HCT116 (cell line): Measurements from ENCODE around the gene DGKG. TPM values are rescaled to one million over a fixed set of nuclear protein-coding genes. Genes with fewer than 3 reads are reported as not detected.

Source experiments
- ATAC-seq: fragments of 200-7000 bp; cut with Tn5 transposase; 2 replicates; pipeline ENCODE4 v1.9.1; 2020; ENCODE audit warnings: mild to moderate bottlenecking, moderate library complexity
- BruUV-seq: library from RNA; stranded (reverse); fragments of 400-500 nt; replicated peaks from 2 replicates; lab custom pipeline; 2021; lab: Mats Ljungman, UMichigan
- CTCF ChIA-PET: fragments of 300-600 bp; sonication (Branson Sonifier 250); formaldehyde crosslinking; loops from one replicate; lab custom pipeline; 2021; ENCODE audit warnings: antibody characterized with exemption; lab: Charles Lee
- POLR2A ChIA-PET: fragments of 300-600, 350-600 bp; sonication (Branson Sonifier 250); formaldehyde crosslinking; loops from one replicate; lab custom pipeline; 2021; ENCODE audit warnings: antibody characterized with exemption; lab: Charles Lee
- RAD21 ChIA-PET, 2 experiments: fragments of 300-600 bp; sonication (Branson Sonifier 250); formaldehyde crosslinking; loops; one replicate each; lab custom pipeline; 2023; ENCODE audit warnings: low total read pairs in 2 of 2; ENCODE audit not compliant: uncharacterized antibody in 2 of 2, unreplicated experiment in 2 of 2, low non-redundant PET in 1 of 2; lab: Charles Lee
- DNase-seq: peaks from one replicate; pipeline ENCODE4 v3.0.0-alpha.2; 2010; ENCODE audit warnings: low read depth, low spot score
- H2AFZ ChIP-seq: fragments of 200-600 bp; shearing (Covaris generic), sonication (generic); 2 replicates; pipeline ENCODE4 v1.6.1; 2017; ENCODE audit warnings: low read depth, mixed run types, mixed read lengths, antibody characterized with exemption, low read length; ENCODE audit not compliant: poor library complexity, severe bottlenecking
- H3K27ac ChIP-seq: 2 replicates; pipeline ENCODE4 v1.5.1; 2012; ENCODE audit warnings: low read depth, low read length
- H3K27me3 ChIP-seq: fragments of 200-600 bp; sonication (generic); 2 replicates; pipeline ENCODE4 v1.6.1; 2016; ENCODE audit warnings: mixed run types, low read length, mixed read lengths; ENCODE audit not compliant: insufficient read depth
- H3K36me3 ChIP-seq, 2 experiments: fragments of 200-500 bp in 1 of 2; fragments of 200-600 bp in 1 of 2; sonication (Bioruptor generic) in 1 of 2; sonication (generic) in 1 of 2; 2 replicates each; pipeline versions ENCODE4 v1.5.1 to v1.6.1; 2014 to 2016; ENCODE audit warnings: low read length in 2 of 2, inconsistent platforms in 1 of 2, mixed read lengths in 1 of 2, mixed run types in 1 of 2; ENCODE audit not compliant: insufficient read depth in 2 of 2, control insufficient read depth in 1 of 2
- H3K4me1 ChIP-seq, 2 experiments: fragments of 200-600 bp in 1 of 2; sonication (generic) in 1 of 2; 2 replicates each; pipeline versions ENCODE4 v1.5.1 to v1.6.1; 2012 to 2017; ENCODE audit warnings: low read length in 2 of 2, inconsistent platforms in 1 of 2, mild to moderate bottlenecking in 1 of 2, mixed read lengths in 1 of 2, mixed run types in 1 of 2, moderate library complexity in 1 of 2; ENCODE audit not compliant: insufficient read depth in 2 of 2, control insufficient read depth in 1 of 2
- H3K4me2 ChIP-seq: fragments of 200-600 bp; sonication (generic); 2 replicates; pipeline ENCODE4 v1.6.1; 2017; ENCODE audit warnings: mixed run types, low read length, mixed read lengths
- H3K4me3 ChIP-seq, 2 experiments: fragments of 200-600 bp in 1 of 2; sonication (generic) in 1 of 2; replicated peaks in 1 of 2; 2 replicates each; pipeline ENCODE4 v1.5.1; 2011 to 2016; ENCODE audit warnings: low read length in 2 of 2, control low read depth in 1 of 2, low read depth in 1 of 2, mild to moderate bottlenecking in 1 of 2, mixed read lengths in 1 of 2, mixed run types in 1 of 2
- H3K79me2 ChIP-seq: fragments of 200-600 bp; sonication (generic); 2 replicates; pipeline ENCODE4 v1.6.1; 2017; ENCODE audit warnings: mild to moderate bottlenecking, mixed run types, low read length, moderate library complexity, mixed read lengths; ENCODE audit not compliant: insufficient read depth
- H3K9ac ChIP-seq: fragments of 200-600 bp; sonication (generic); 2 replicates; pipeline ENCODE4 v1.6.1; 2016; ENCODE audit warnings: low read length, mixed read lengths
- H3K9me2 ChIP-seq: fragments of 200-600 bp; sonication (generic), shearing (Covaris generic); 2 replicates; pipeline ENCODE4 v1.6.1; 2017; ENCODE audit warnings: mixed run types, mild to moderate bottlenecking, moderate library complexity; ENCODE audit not compliant: insufficient read depth
- H3K9me3 ChIP-seq, 2 experiments: fragments of 200-500 bp in 1 of 2; fragments of 200-600 bp in 1 of 2; sonication (Bioruptor generic) in 1 of 2; sonication (generic) in 1 of 2; 2 replicates each; pipeline ENCODE4 v1.6.1; 2014 to 2017; ENCODE audit warnings: low read length in 2 of 2, mixed read lengths in 2 of 2, inconsistent platforms in 1 of 2, low read depth in 1 of 2, mild to moderate bottlenecking in 1 of 2, mixed run types in 1 of 2, moderate library complexity in 1 of 2; ENCODE audit not compliant: control insufficient read depth in 1 of 2, insufficient read depth in 1 of 2
- H4K20me1 ChIP-seq: fragments of 200-600 bp; sonication (generic), shearing (Covaris generic); 2 replicates; pipeline ENCODE4 v1.6.1; 2017; ENCODE audit warnings: mixed run types, mild to moderate bottlenecking, moderate library complexity; ENCODE audit not compliant: insufficient read depth
- ATF3 ChIP-seq: IDR thresholded peaks from 2 replicates; pipeline ENCODE4 v1.6.1; 2012
- CEBPB ChIP-seq: IDR thresholded peaks from 2 replicates; pipeline ENCODE4 v1.6.1; 2012; ENCODE audit warnings: low read depth
- CTCF ChIP-seq, 3 experiments: fragments of 200-600 bp in 1 of 3; sonication (generic) in 1 of 3; IDR thresholded peaks in 2 of 3; conservative IDR thresholded peaks in 1 of 3; 2 replicates each; pipeline ENCODE4 v1.5.1; 2012 to 2017; ENCODE audit warnings: low read depth in 2 of 3, low read length in 2 of 3, antibody characterized with exemption in 1 of 3, borderline replicate concordance in 1 of 3, control low read depth in 1 of 3, mild to moderate bottlenecking in 1 of 3, mixed read lengths in 1 of 3, mixed run types in 1 of 3, moderate library complexity in 1 of 3; ENCODE audit not compliant: insufficient read depth in 1 of 3
- ELF1 ChIP-seq: IDR thresholded peaks from 2 replicates; pipeline ENCODE4 v1.6.1; 2012; ENCODE audit warnings: low read depth, borderline replicate concordance
- EZH2 ChIP-seq: fragments of 200-600 bp; sonication (generic); IDR thresholded peaks from 2 replicates; pipeline ENCODE4 v1.6.1; 2017; ENCODE audit warnings: antibody characterized with exemption, mixed run types
- EZH2phosphoT487 ChIP-seq: fragments of 200-600 bp; IDR thresholded peaks from 2 replicates; pipeline ENCODE4 v1.6.1; 2018; ENCODE audit warnings: antibody characterized with exemption, borderline replicate concordance
- MAX ChIP-seq: IDR thresholded peaks from 2 replicates; pipeline ENCODE4 v1.6.1; 2012
- POLR2AphosphoS5 ChIP-seq: IDR thresholded peaks from 2 replicates; pipeline ENCODE4 v1.6.1; 2011; ENCODE audit warnings: mild to moderate bottlenecking, low read depth, low read length, moderate library complexity
- RAD21 ChIP-seq: IDR thresholded peaks from 2 replicates; pipeline ENCODE4 v1.6.1; 2012; ENCODE audit warnings: low read depth, mild to moderate bottlenecking
- REST ChIP-seq: IDR thresholded peaks from 2 replicates; pipeline ENCODE4 v1.6.1; 2012; ENCODE audit warnings: low read depth
- TCF7L2 ChIP-seq: IDR thresholded peaks from 2 replicates; pipeline ENCODE4 v1.7.0; 2011; ENCODE audit warnings: borderline replicate concordance, inconsistent platforms; ENCODE audit not compliant: insufficient read depth, insufficient read length; ENCODE audit errors: extremely low read depth
- ZBTB33 ChIP-seq: IDR thresholded peaks from 2 replicates; pipeline ENCODE4 v1.6.1; 2011; ENCODE audit warnings: mild to moderate bottlenecking, low read length, moderate library complexity; ENCODE audit not compliant: insufficient replicate concordance; ENCODE audit errors: extremely low read depth
- ZFX ChIP-seq: fragments of 450-650 bp; IDR thresholded peaks from 2 replicates; pipeline ENCODE4 v1.6.1; 2017
- ZNF274 ChIP-seq: fragments of 200-500 bp; sonication (Bioruptor generic); IDR thresholded peaks from 2 replicates; pipeline ENCODE4 v1.6.1; 2014; ENCODE audit warnings: mild to moderate bottlenecking, low read depth, low read length, inconsistent platforms
- intact Hi-C: fragments of 100-400 bp; cut with micrococcal nuclease; formaldehyde crosslinking; loops from 2 replicates; pipeline ENCODE4 v1.10.0; 2022
- total RNA-seq: library from RNA; stranded (reverse); gene quantifications from one replicate; pipeline ENCODE4 v1.2.1, GENCODE V29; 2021; ENCODE audit not compliant: unreplicated experiment

The DGKG gene
- total RNA-seq, 1 experiment from 2014 or later, result 4.8 TPM

GRCh38 chr3:186169379-186169778 lies 192.7 kb downstream of the DGKG start:
- Histone ChIP-seq H3K4me2 (no peak overlapping the region), H3K36me3 (no peaks in the 10 kb centered on the region), H3K4me3 (no peak overlapping the region), H3K79me2 (no peaks in the 10 kb centered on the region), H3K4me1 (no peaks in the 10 kb centered on the region), H4K20me1 (no peaks in the 10 kb centered on the region), H3K27ac (no peak overlapping the region), H3K27me3 (no peaks in the 10 kb centered on the region), H3K9me2 (no peaks in the 10 kb centered on the region), H3K9me3 (no peaks in the 10 kb centered on the region), H2AFZ (no peak overlapping the region), H3K9ac (no peak overlapping the region)
- no TSS peak for BruUV-seq
- no peak for DNase-seq
- POLR2A ChIA-PET, result no interaction called here
- no peak for TF ChIP-seq POLR2AphosphoS5
- TF ChIP-seq RAD21, result no peak
- no peak for TF ChIP-seq ZFX
- no peak for TF ChIP-seq CTCF (IDR thresholded peaks at IDR 0.05 in 2 of 3, conservative IDR thresholded peaks at IDR 0.05 in 1 of 3; ENCODE audit: borderline replicate concordance in 1 of 3, insufficient read depth in 1 of 3, low read depth in 2 of 3, low read length in 2 of 3)
- no peak for TF ChIP-seq ZNF274
- TF ChIP-seq MAX, result no peak
- TF ChIP-seq CEBPB, result no peak
- TF ChIP-seq REST, result no peak
- TF ChIP-seq ZBTB33, result no peak
- TF ChIP-seq EZH2phosphoT487, result no peak
- TF ChIP-seq ELF1, result no peak
- TF ChIP-seq TCF7L2, result no peak
- TF ChIP-seq EZH2, result no peak
- TF ChIP-seq ATF3, result no peak
- ATAC-seq, result no peak
- CTCF ChIA-PET, result no interaction called here
- RAD21 ChIA-PET, result no interaction called here
- intact Hi-C loops, result no loop called here
